ENCODE results near the gene ABCC3.

- no peak for TF ChIP-seq CTCF (IDR thresholded peaks at IDR 0.05)
- no peak for TF ChIP-seq POLR2A (IDR thresholded peaks at IDR 0.05)
Measured at GRCh38 chr17:50605429-50605828, 29.3 kb upstream of the ABCC3 start.
